Adrenal gland (tissue), 5 donors: ENCODE data around the gene IL10RB.

Experiments
- CTCF ChIP-seq, 6 experiments: fragments of 450-650 bp in 4 of 6; fragments of 200-600 bp in 2 of 6; sonication (generic) in 1 of 6; IDR thresholded peaks; 1 replicate in 5 of 6; 2 replicates in 1 of 6; pipeline versions ENCODE4 v1.5.1 to v1.8.0; 2016 to 2021; ENCODE audit warnings: antibody characterized with exemption in 6 of 6, mild to moderate bottlenecking in 2 of 6, moderate library complexity in 1 of 6
- POLR2A ChIP-seq, 2 donors: fragments of 450-650 bp; IDR thresholded peaks; one replicate each; pipeline ENCODE4 v1.6.1; 2017; ENCODE audit warnings: antibody characterized with exemption in 2 of 2, mild to moderate bottlenecking in 2 of 2, moderate library complexity in 1 of 2
- donor health status: DM: no; HTN: no; CAD: no.

DNA sequence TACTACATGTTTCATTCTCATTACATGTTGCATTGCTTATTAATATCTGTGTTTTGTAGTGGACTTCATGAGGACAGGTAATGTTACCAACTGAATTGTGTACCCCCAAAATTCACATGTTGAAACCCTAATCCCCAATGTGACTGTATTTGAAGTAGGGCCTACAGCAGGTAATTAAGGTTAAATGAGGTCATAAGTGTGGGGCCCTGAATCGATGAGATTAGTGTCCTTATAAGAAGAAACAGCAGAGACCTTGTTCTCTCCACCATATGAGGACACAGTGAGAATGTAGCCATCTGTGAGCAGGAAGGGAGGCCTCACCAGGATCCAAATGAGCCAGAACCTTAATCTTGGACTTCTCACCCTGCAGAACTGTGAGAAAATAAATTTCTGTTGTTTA is 43.6 kb downstream of the IL10RB start:
- TF ChIP-seq CTCF (IDR thresholded peaks at IDR 0.05), result no peak
- TF ChIP-seq POLR2A (IDR thresholded peaks at IDR 0.05), result no peak
